Trophoblast cell (in vitro differentiated cells and primary cell): ENCODE results near the gene ERBB4.

Experiments used
- DNase-seq, 2 donors: peaks; one replicate each; pipeline ENCODE4 v3.0.0-alpha.2; 2016
- H2AFZ ChIP-seq: 2 replicates; pipeline ENCODE4 v1.6.1; 2013; ENCODE audit warnings: low read length, moderate library complexity, mild to moderate bottlenecking; ENCODE audit not compliant: insufficient read depth, poor library complexity
- H2AK5ac ChIP-seq: 2 replicates; pipeline ENCODE4 v1.6.1; 2013; ENCODE audit warnings: mild to moderate bottlenecking, low read length
- H2BK120ac ChIP-seq: 2 replicates; pipeline ENCODE4 v1.6.1; 2013; ENCODE audit warnings: low read length, mild to moderate bottlenecking, moderate library complexity; ENCODE audit not compliant: insufficient read depth, poor library complexity
- H2BK12ac ChIP-seq: 2 replicates; pipeline ENCODE4 v1.6.1; 2013; ENCODE audit warnings: mild to moderate bottlenecking, low read length, moderate library complexity
- H2BK5ac ChIP-seq: 2 replicates; pipeline ENCODE4 v1.6.1; 2013; ENCODE audit warnings: low read length, low read depth, moderate library complexity, mild to moderate bottlenecking; ENCODE audit not compliant: poor library complexity
- H3K14ac ChIP-seq: 2 replicates; pipeline ENCODE4 v1.6.1; 2013; ENCODE audit warnings: mild to moderate bottlenecking, low read length
- H3K18ac ChIP-seq: 2 replicates; pipeline ENCODE4 v1.6.1; 2013; ENCODE audit warnings: mild to moderate bottlenecking, low read length
- H3K23ac ChIP-seq: 2 replicates; pipeline ENCODE4 v1.6.1; 2013; ENCODE audit warnings: low read length
- H3K27ac ChIP-seq: 2 replicates; pipeline ENCODE4 v1.5.1; 2013; ENCODE audit warnings: low read depth, mild to moderate bottlenecking, inconsistent platforms, low read length, moderate library complexity
- H3K27me3 ChIP-seq: 2 replicates; pipeline ENCODE4 v1.6.1; 2013; ENCODE audit warnings: inconsistent platforms, mild to moderate bottlenecking, low read length, moderate library complexity; ENCODE audit not compliant: insufficient read depth
- H3K36me3 ChIP-seq, 2 experiments: 1 replicate in 1 of 2; 2 replicates in 1 of 2; pipeline ENCODE4 v1.6.1; 2013; ENCODE audit warnings: low read length in 2 of 2, mild to moderate bottlenecking in 2 of 2, moderate library complexity in 1 of 2; ENCODE audit not compliant: insufficient read depth in 2 of 2, control insufficient read depth in 1 of 2
- H3K4ac ChIP-seq: 2 replicates; pipeline ENCODE4 v1.6.1; 2013; ENCODE audit warnings: low read depth, mild to moderate bottlenecking, low read length, moderate library complexity
- H3K4me1 ChIP-seq, 2 experiments: 1 replicate in 1 of 2; 2 replicates in 1 of 2; pipeline ENCODE4 v1.6.1; 2013; ENCODE audit warnings: low read length in 2 of 2, mild to moderate bottlenecking in 2 of 2, moderate library complexity in 1 of 2; ENCODE audit not compliant: insufficient read depth in 2 of 2, control insufficient read depth in 1 of 2
- H3K4me2 ChIP-seq: 2 replicates; pipeline ENCODE4 v1.6.1; 2013; ENCODE audit warnings: inconsistent platforms, mild to moderate bottlenecking, low read length, moderate library complexity
- H3K4me3 ChIP-seq: 2 replicates; pipeline ENCODE4 v1.5.1; 2013; ENCODE audit warnings: mild to moderate bottlenecking, low read depth, low read length, inconsistent platforms
- H3K79me1 ChIP-seq: one replicate; pipeline ENCODE4 v1.6.1; 2013; ENCODE audit warnings: low read length
- H3K79me2 ChIP-seq: 2 replicates; pipeline ENCODE4 v1.6.1; 2013; ENCODE audit warnings: low read length, mild to moderate bottlenecking; ENCODE audit not compliant: control insufficient read depth, insufficient read depth, poor library complexity
- H3K9ac ChIP-seq: 2 replicates; pipeline ENCODE4 v1.6.1; 2013; ENCODE audit warnings: mild to moderate bottlenecking, low read length
- H3K9me3 ChIP-seq: 2 replicates; pipeline ENCODE4 v1.6.1; 2013; ENCODE audit warnings: low read depth, mild to moderate bottlenecking, control low read depth, inconsistent platforms, low read length; ENCODE audit not compliant: insufficient read depth
- H4K12ac ChIP-seq: 2 replicates; pipeline ENCODE4 v1.6.1; 2013; ENCODE audit warnings: low read depth, mild to moderate bottlenecking, low read length, moderate library complexity
- H4K8ac ChIP-seq: 2 replicates; pipeline ENCODE4 v1.6.1; 2013; ENCODE audit warnings: low read depth, mild to moderate bottlenecking, low read length, moderate library complexity
- H4K91ac ChIP-seq: one replicate; pipeline ENCODE4 v1.6.1; 2013; ENCODE audit warnings: low read depth, mild to moderate bottlenecking, low read length, moderate library complexity
- WGBS: extraction: QIAGEN DNeasy Blood & Tissue Kit; methylation state at CpG from one replicate; pipeline ENCODE4 v1.1.7; 2013; ENCODE audit warnings: missing lambda C conversion rate; ENCODE audit not compliant: insufficient read length, insufficient coverage; ENCODE audit errors: extremely low coverage; 5-methylcytosine and 5-hydroxymethylcytosine counted together

The ERBB4 gene

GRCh38 chr2:212223696-212224095 is 314.9 kb downstream of the ERBB4 start:
- Histone ChIP-seq H3K9me3 (no peaks in the 10 kb centered on the region), H3K4me2 (no peak overlapping the region), H3K14ac (no peak overlapping the region), H2AFZ (no peak overlapping the region), H2BK120ac (no peak overlapping the region), H3K79me1 (no peaks in the 10 kb centered on the region), H3K18ac (no peak overlapping the region), H3K27me3 (no peaks in the 10 kb centered on the region), H3K4ac (no peak overlapping the region), H4K12ac (no peak overlapping the region), H3K79me2 (no peaks in the 10 kb centered on the region), H3K23ac (no peak overlapping the region), H4K91ac (no peak overlapping the region), H3K27ac (no peak overlapping the region), H2AK5ac (no peak overlapping the region), H2BK5ac (no peak overlapping the region), H4K8ac (no peak overlapping the region), H3K36me3 (no peaks in the 10 kb centered on the region), H3K4me3 (no peak overlapping the region), H3K4me1 (no peaks in the 10 kb centered on the region), H2BK12ac (no peak overlapping the region), H3K9ac (no peak overlapping the region)
- no CpG with 5 or more reads among the region's 2 CpGs for WGBS
- no peak for DNase-seq

GRCh38 chr2:212213191-212213590 is 325.4 kb downstream of the ERBB4 start:
- no peak overlapping the region for H3K9ac ChIP-seq
- H3K27me3 ChIP-seq, result no peaks in the 10 kb centered on the region
- no peak overlapping the region for H2AFZ ChIP-seq
- no peak overlapping the region for H3K14ac ChIP-seq
- no peak overlapping the region for H2BK5ac ChIP-seq
- H3K4me2 ChIP-seq, result no peak overlapping the region
- H3K27ac ChIP-seq, result no peak overlapping the region
- no peak overlapping the region for H3K4me3 ChIP-seq
- no peak overlapping the region for H2AK5ac ChIP-seq
- no peak overlapping the region for H4K91ac ChIP-seq
- no peak overlapping the region for H3K4ac ChIP-seq
- no peak for DNase-seq
- no peaks in the 10 kb centered on the region for H3K9me3 ChIP-seq
- no peaks in the 10 kb centered on the region for H3K79me2 ChIP-seq
- no peak overlapping the region for H3K18ac ChIP-seq
- no peak overlapping the region for H4K12ac ChIP-seq
- H3K79me1 ChIP-seq, result no peaks in the 10 kb centered on the region
- no peaks in the 10 kb centered on the region for H3K4me1 ChIP-seq
- no peaks in the 10 kb centered on the region for H3K36me3 ChIP-seq
- no peak overlapping the region for H3K23ac ChIP-seq
- no peak overlapping the region for H2BK120ac ChIP-seq
- no peak overlapping the region for H2BK12ac ChIP-seq
- no peak overlapping the region for H4K8ac ChIP-seq
- WGBS, result no CpG with 5 or more reads among the region's 1 CpG

GRCh38 chr2:212208467-212208866 is 330.1 kb downstream of the ERBB4 start:
- Histone ChIP-seq H3K4me3 (no peak overlapping the region), H2BK120ac (no peak overlapping the region), H2AFZ (no peak overlapping the region), H3K23ac (no peak overlapping the region), H3K4me1 (no peaks in the 10 kb centered on the region), H4K91ac (no peak overlapping the region), H3K9me3 (no peaks in the 10 kb centered on the region), H3K4me2 (no peak overlapping the region), H3K9ac (no peak overlapping the region), H3K27me3 (no peaks in the 10 kb centered on the region), H2AK5ac (no peak overlapping the region), H4K12ac (no peak overlapping the region), H3K14ac (no peak overlapping the region), H3K79me1 (no peaks in the 10 kb centered on the region), H3K79me2 (no peaks in the 10 kb centered on the region), H4K8ac (no peak overlapping the region), H3K18ac (no peak overlapping the region), H3K36me3 (no peaks in the 10 kb centered on the region), H3K4ac (no peak overlapping the region), H2BK5ac (no peak overlapping the region), H2BK12ac (no peak overlapping the region), H3K27ac (no peak overlapping the region)
- WGBS, result no CpG with 5 or more reads among the region's 1 CpG
- no peak for DNase-seq

GRCh38 chr2:212197776-212198175 is 340.8 kb downstream of the ERBB4 start:
- no CpG with 5 or more reads among the region's 1 CpG for WGBS
- H4K12ac ChIP-seq, result no peak overlapping the region
- H3K4me2 ChIP-seq, result no peak overlapping the region
- no peak overlapping the region for H3K27ac ChIP-seq
- H3K18ac ChIP-seq, result no peak overlapping the region
- no peak overlapping the region for H3K23ac ChIP-seq
- no peaks in the 10 kb centered on the region for H3K79me2 ChIP-seq
- no peaks in the 10 kb centered on the region for H3K36me3 ChIP-seq
- H2AFZ ChIP-seq, result no peak overlapping the region
- no peak overlapping the region for H2BK120ac ChIP-seq
- no peaks in the 10 kb centered on the region for H3K27me3 ChIP-seq
- H3K14ac ChIP-seq, result no peak overlapping the region
- no peaks in the 10 kb centered on the region for H3K4me1 ChIP-seq
- H3K4ac ChIP-seq, result no peak overlapping the region
- H4K8ac ChIP-seq, result no peak overlapping the region
- no peak overlapping the region for H2BK5ac ChIP-seq
- H2AK5ac ChIP-seq, result no peak overlapping the region
- H3K9me3 ChIP-seq, result no peaks in the 10 kb centered on the region
- no peak for DNase-seq
- H2BK12ac ChIP-seq, result no peak overlapping the region
- H4K91ac ChIP-seq, result no peak overlapping the region
- H3K9ac ChIP-seq, result no peak overlapping the region
- no peak overlapping the region for H3K4me3 ChIP-seq
- no peaks in the 10 kb centered on the region for H3K79me1 ChIP-seq
